Loucy (cell line): Measurements from ENCODE around the gene UMODL1.

Source experiments
- H2AFZ ChIP-seq: fragments of 200-600 bp; sonication (generic); 2 replicates; pipeline ENCODE4 v1.6.0; 2016; ENCODE audit warnings: antibody characterized with exemption, mild to moderate bottlenecking, low read length, moderate library complexity
- H3F3A ChIP-seq: fragments of 200-600 bp; 2 replicates; pipeline ENCODE4 v1.6.0; 2016; ENCODE audit warnings: antibody characterized with exemption, low read depth, mild to moderate bottlenecking
- H3K27me3 ChIP-seq: fragments of 200-600 bp; sonication (generic); 2 replicates; pipeline ENCODE4 v1.6.1; 2014; ENCODE audit warnings: low read length, mild to moderate bottlenecking; ENCODE audit not compliant: insufficient read depth, poor library complexity, severe bottlenecking
- H3K36me3 ChIP-seq: fragments of 200-600 bp; sonication (generic); 2 replicates; pipeline ENCODE4 v1.6.1; 2016; ENCODE audit warnings: low read length; ENCODE audit not compliant: insufficient read depth
- H3K4me1 ChIP-seq: fragments of 200-600 bp; sonication (generic); 2 replicates; pipeline ENCODE4 v1.5.1; 2014; ENCODE audit warnings: low read length, mild to moderate bottlenecking; ENCODE audit not compliant: insufficient read depth, poor library complexity, severe bottlenecking
- H3K4me2 ChIP-seq: fragments of 200-600 bp; sonication (generic); 2 replicates; pipeline ENCODE4 v1.6.0; 2014; ENCODE audit warnings: antibody characterized with exemption, low read length, low read depth, mild to moderate bottlenecking; ENCODE audit not compliant: poor library complexity, severe bottlenecking
- H3K4me3 ChIP-seq: fragments of 200-600 bp; sonication (generic); 2 replicates; pipeline ENCODE4 v1.5.1; 2014; ENCODE audit warnings: low read length, mild to moderate bottlenecking, mixed read lengths; ENCODE audit not compliant: poor library complexity, severe bottlenecking
- H3K79me2 ChIP-seq: fragments of 200-600 bp; sonication (generic); 2 replicates; pipeline ENCODE4 v1.6.1; 2014; ENCODE audit warnings: low read length; ENCODE audit not compliant: insufficient read depth
- H3K9ac ChIP-seq: fragments of 200-600 bp; sonication (generic); 2 replicates; pipeline ENCODE4 v1.6.0; 2014; ENCODE audit warnings: mild to moderate bottlenecking, low read depth, low read length, moderate library complexity; ENCODE audit not compliant: poor library complexity, severe bottlenecking
- H3K9me2 ChIP-seq: fragments of 200-600 bp; sonication (generic); replicated peaks from 2 replicates; pipeline ENCODE4 v1.6.1; 2016; ENCODE audit warnings: low read depth, low read length, mixed read lengths
- H3K9me3 ChIP-seq: fragments of 200-600 bp; sonication (generic); 2 replicates; pipeline ENCODE4 v1.6.1; 2014; ENCODE audit warnings: mild to moderate bottlenecking, antibody characterized with exemption, low read length, low read depth; ENCODE audit not compliant: insufficient read depth
- H4K20me1 ChIP-seq: fragments of 200-600 bp; sonication (generic); 2 replicates; pipeline ENCODE4 v1.6.0; 2014; ENCODE audit warnings: antibody characterized with exemption, low read length, mild to moderate bottlenecking; ENCODE audit not compliant: insufficient read depth, poor library complexity, severe bottlenecking
- EZH2phosphoT487 ChIP-seq: fragments of 200-600 bp; IDR thresholded peaks from 2 replicates; pipeline ENCODE4 v1.6.1; 2018; ENCODE audit warnings: antibody characterized with exemption, mild to moderate bottlenecking, moderate library complexity, borderline replicate concordance
- TF ChIP-seq, protein P1 (sequence below): fragments of 200-600 bp; sonication (generic); conservative IDR thresholded peaks from 2 replicates; pipeline ENCODE4 v1.5.1; 2014; ENCODE audit warnings: mild to moderate bottlenecking, antibody characterized with exemption, low read length

The UMODL1 gene

DNA sequence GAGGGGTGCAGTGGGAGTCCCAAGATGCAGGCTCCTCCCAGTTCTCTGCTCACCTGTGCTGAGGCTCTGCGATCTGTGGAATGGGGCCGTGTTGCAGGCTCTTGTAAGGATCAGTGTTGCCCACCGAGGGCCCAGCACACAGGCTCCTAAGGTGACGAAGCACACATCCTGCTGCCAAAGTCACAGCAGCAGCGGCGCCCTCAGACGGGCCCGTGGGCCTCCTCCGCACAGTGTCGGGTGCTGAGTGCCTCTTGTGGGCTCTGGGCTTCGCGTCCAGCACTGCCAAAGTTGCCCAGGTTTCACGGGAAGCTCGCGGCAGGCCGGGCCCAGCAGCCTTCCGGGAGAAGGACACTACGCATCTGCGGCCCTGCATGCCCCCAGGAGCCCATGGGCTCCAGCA, 75.7 kb downstream of the UMODL1 start:
- no peaks in the 10 kb centered on the region for H3K36me3 ChIP-seq
- H3K9ac ChIP-seq, result no peak overlapping the region
- H3F3A ChIP-seq, result no peaks in the 10 kb centered on the region
- H4K20me1 ChIP-seq, result no peaks in the 10 kb centered on the region
- TF ChIP-seq EZH2phosphoT487, result no peak
- TF ChIP-seq, protein P1, sequence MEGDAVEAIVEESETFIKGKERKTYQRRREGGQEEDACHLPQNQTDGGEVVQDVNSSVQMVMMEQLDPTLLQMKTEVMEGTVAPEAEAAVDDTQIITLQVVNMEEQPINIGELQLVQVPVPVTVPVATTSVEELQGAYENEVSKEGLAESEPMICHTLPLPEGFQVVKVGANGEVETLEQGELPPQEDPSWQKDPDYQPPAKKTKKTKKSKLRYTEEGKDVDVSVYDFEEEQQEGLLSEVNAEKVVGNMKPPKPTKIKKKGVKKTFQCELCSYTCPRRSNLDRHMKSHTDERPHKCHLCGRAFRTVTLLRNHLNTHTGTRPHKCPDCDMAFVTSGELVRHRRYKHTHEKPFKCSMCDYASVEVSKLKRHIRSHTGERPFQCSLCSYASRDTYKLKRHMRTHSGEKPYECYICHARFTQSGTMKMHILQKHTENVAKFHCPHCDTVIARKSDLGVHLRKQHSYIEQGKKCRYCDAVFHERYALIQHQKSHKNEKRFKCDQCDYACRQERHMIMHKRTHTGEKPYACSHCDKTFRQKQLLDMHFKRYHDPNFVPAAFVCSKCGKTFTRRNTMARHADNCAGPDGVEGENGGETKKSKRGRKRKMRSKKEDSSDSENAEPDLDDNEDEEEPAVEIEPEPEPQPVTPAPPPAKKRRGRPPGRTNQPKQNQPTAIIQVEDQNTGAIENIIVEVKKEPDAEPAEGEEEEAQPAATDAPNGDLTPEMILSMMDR, result no peak
- H3K4me1 ChIP-seq, result peaks cover 31% of the 10 kb centered on the region
- H3K79me2 ChIP-seq, result no peaks in the 10 kb centered on the region
- H2AFZ ChIP-seq, result no peak overlapping the region
- no peaks in the 10 kb centered on the region for H3K9me3 ChIP-seq
- H3K4me3 ChIP-seq, result no peak overlapping the region
- H3K4me2 ChIP-seq, result no peak overlapping the region
- H3K27me3 ChIP-seq, result no peaks in the 10 kb centered on the region
- no peaks in the 10 kb centered on the region for H3K9me2 ChIP-seq

DNA sequence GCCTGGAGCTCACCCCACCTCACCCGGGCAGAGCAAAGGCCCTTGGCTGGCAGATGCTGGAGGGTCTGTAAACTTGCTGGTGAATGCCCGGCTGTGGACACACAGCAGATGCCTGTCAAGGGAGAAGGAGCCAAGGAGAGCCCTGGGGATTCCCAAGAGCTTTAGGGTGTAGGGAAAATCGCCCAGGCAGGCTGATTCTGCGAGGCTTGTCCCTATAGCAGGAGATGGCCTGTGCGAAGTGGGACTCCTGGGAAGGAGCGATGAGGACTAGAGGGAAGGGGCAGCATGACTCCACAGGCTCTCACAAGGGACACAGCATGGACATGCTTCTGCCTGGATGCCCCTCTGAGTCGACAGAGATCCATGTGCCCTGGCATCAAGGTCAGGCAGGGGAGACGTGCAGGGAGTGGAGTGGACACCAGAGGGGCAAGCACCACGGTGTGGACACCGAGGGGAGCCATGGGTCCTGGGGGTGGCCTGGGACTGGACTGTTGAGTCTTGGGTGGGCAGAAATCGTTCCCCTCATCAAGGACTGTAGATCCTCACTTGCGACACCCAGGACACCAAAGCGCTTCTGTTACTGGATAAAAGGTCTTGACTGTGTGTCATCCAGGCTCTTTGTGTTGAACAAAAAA, 76.4 kb downstream of the UMODL1 start:
- H3K9me2 ChIP-seq, result no peaks in the 10 kb centered on the region
- H3K9me3 ChIP-seq, result no peaks in the 10 kb centered on the region
- H3K36me3 ChIP-seq, result no peaks in the 10 kb centered on the region
- H3K4me3 ChIP-seq, result no peak overlapping the region
- no peaks in the 10 kb centered on the region for H3K79me2 ChIP-seq
- H3F3A ChIP-seq, result no peaks in the 10 kb centered on the region
- no peaks in the 10 kb centered on the region for H3K27me3 ChIP-seq
- H3K9ac ChIP-seq, result no peak overlapping the region
- H2AFZ ChIP-seq, result no peak overlapping the region
- TF ChIP-seq, protein P1, result no peak
- no peak for TF ChIP-seq EZH2phosphoT487
- H3K4me1 ChIP-seq, result peaks cover 38% of the 10 kb centered on the region
- no peak overlapping the region for H3K4me2 ChIP-seq
- H4K20me1 ChIP-seq, result no peaks in the 10 kb centered on the region

DNA sequence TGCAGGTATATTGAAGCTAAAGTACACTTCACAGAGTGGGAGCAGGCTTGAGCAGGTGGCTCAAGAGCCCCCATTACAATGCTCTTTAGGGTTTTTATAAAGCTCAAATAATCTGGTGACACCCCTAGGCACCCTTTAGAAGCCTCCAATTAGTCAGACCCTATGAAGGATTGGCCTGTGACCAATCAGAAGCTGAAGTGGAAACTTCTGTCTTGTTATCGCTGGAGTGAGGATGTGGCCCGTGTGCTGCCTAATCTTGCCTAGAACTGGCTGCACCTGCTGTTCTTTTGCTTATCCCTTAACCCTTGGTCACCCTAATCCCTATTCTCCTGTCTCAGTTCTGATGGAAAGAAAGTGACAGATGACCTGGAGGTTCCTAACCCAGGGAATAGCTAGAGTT, 77.0 kb downstream of the UMODL1 start:
- H2AFZ ChIP-seq, result no peak overlapping the region
- no peaks in the 10 kb centered on the region for H3K9me3 ChIP-seq
- no peak overlapping the region for H3K4me2 ChIP-seq
- no peaks in the 10 kb centered on the region for H3K36me3 ChIP-seq
- H3K9ac ChIP-seq, result no peak overlapping the region
- H3K79me2 ChIP-seq, result no peaks in the 10 kb centered on the region
- TF ChIP-seq, protein P1, result no peak
- no peak for TF ChIP-seq EZH2phosphoT487
- H3K9me2 ChIP-seq, result no peaks in the 10 kb centered on the region
- H4K20me1 ChIP-seq, result no peaks in the 10 kb centered on the region
- no peaks in the 10 kb centered on the region for H3K27me3 ChIP-seq
- no peak overlapping the region for H3K4me3 ChIP-seq
- peaks cover 39% of the 10 kb centered on the region for H3K4me1 ChIP-seq
- H3F3A ChIP-seq, result no peaks in the 10 kb centered on the region
